Inflammatory macrophage (primary cell): ENCODE data around the gene TSPAN11.

Source experiments
- DNase-seq, 2 donors: peaks; one replicate each; pipeline ENCODE4 v3.0.0-alpha.2; 2020 to 2022

TSPAN11 gene

DNA sequence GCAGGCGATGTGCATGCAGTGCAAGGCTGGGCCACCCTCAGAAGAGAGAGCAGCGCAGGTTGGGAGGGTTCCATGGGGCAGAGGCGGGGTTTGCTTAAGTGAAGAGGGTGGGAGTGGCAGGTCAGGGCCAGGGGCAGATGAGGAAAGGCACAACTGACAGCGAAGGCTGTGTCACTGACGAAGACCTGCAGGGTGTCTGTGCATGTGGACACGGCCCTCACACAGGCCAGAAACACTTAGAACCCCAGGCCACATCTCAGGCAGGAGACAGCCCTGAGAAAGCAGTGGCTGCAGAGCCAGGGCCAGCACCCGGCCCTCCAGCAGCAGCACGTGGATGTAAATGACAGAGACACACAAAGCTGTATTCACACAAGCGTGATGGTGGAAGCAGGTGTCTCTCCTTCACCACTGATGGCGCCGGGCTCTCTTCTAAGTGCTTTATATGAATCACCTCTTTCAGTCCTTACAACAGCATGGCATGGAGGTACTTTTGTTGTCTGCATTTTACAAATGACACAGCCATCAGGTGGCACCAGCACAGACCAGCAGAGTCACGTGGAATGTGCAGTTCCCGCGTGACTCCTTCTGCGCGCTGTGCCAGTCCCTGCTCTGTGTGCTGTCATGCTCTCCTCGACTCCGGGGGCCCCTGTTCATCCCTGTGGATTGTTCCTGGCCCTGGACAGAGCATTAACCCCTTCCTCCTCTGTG, 54.6 kb downstream of the TSPAN11 start:
- no peak for DNase-seq

DNA sequence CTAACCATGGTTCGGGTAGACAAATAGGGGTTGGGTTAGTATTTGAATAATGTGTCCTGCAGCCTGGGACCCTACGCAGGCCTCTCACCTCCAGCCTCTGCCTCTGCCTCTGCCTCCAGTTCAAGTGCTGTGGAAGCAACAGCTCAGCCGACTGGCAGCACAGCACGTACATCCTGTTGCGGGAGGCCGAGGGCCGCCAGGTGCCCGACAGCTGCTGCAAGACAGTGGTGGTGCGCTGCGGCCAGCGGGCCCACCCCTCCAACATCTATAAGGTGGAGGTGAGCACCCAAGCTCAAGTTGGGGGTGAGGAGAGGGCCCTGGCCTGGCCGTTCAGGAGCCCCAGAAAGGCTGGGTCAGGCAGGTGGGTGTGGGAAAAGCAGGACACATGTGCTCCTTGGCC, 55.9 kb downstream of the TSPAN11 start:
- no peak for DNase-seq

DNA sequence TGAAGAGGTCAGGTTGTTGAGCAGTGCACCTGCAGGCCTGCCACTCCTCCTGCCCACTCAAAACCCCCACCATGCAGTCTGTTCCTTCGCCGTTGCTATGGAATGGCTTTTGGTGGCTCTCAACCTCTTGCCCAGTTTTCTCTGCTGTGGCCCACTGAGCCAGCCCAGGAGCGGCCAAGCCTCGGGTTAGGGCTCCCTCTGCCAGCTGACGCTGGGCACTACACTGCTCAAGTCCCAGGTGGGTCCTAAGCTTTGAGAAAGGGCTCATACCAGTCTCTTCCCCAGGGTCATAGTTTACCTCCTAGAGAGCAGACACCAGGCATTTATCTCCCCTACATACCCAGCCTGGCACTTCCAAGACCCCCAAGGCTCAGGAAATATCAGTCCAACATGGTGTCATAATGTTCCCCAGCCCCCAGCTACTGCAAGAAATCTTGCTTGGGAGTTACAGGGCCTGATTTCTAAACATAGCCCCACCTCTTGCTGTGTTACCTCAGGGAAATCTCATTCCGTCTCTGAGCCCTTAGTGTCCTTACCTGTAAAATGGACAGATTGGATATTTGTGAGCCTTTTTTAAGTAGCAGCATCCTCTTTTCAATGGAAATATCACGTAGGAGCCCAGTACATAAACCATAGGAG, 59.4 kb downstream of the TSPAN11 start:
- peak in 1 of 2 donors; percentile 25 for DNase-seq

DNA sequence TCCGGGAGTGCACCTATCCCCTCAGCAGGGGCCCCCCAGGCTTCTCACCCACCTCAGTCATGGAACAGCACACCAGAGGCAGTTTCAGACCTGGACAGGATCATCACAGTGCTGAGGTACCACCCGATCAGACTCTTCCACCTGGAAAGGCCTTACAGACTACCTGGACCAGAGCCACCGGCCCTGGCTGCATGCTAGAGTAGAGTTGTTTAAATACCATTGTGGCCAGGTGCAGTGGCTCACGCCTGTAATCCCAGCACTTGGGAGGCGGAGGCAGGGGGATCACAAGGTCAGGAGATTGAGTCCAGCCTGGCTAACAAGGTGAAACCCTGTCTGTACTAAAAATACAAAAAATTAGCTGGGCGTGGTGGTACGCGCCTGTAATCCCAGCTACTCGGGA, 61.5 kb downstream of the TSPAN11 start:
- DNase-seq: no peak

DNA sequence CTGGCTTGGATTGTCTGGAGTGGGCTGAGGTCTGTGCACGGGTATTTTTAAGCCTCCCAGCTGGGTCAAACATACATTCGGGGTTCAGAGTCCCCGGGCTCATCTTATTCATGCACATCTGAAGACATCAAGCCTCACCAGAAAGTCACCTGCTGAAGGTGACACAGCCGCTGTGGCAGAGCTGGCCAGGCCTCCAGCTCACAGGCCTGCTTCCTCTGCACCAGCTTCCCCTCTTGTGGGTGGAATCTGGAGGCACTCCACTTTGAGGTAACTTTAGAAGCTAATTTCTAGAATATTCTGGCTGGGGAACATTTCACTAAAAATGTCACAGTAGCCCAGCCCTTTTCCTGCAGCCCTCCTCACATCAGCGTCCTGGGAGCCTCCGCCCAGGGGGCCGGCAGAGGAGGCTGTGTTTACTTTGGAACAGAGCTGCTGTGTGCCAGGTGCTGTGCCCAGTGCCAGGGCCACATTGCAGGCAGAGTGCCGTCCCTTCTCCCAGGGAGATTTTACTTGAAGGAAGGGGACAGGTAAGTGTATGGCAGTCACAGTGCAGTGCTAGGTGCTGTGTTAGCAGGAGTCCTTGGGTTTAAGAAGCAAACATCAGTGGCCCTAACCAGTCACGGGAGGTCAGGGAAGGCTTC, 62.2 kb downstream of the TSPAN11 start:
- peak in 1 of 2 donors; percentile 3 for DNase-seq

DNA sequence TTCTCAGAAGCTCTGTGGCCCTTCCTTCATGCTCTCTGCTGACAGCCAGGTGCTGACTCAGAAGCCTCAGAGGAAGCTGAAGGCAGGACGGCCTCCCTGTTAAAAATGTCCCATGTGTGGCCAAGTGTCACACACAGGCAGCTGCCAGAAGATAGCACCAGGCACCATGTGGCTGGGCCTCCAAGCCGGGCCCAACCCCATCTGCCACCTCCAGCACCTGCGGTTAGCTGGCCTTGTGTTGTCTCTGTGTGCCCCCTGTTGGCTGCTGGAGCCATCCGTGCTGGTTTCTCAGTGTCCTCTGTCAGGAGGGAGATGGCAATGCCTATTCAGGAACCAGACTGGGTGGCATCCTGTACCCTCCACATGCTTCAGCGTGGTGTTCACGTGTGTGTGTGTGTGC, 63.2 kb downstream of the TSPAN11 start:
- peak in 1 of 2 donors; percentile 2 for DNase-seq

DNA sequence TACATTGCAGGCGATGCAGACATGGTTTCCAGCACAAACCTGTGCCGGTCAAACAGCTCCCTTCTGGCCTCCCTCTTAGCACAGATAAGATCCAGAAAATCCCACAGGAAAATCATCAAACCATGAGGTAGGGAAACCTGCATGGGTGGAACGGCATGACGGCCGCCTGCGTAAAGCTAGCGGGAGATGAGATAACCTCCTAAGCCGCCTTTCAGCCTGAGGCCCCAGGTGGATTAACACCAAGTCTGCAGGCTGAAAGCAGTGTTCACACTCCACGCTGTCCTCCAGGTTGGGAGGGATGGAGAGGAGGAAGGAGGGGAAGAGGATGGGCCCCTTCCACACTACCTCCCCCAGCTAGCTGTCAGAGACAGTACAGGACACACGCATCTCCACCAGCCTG, 63.8 kb downstream of the TSPAN11 start:
- no peak for DNase-seq

DNA sequence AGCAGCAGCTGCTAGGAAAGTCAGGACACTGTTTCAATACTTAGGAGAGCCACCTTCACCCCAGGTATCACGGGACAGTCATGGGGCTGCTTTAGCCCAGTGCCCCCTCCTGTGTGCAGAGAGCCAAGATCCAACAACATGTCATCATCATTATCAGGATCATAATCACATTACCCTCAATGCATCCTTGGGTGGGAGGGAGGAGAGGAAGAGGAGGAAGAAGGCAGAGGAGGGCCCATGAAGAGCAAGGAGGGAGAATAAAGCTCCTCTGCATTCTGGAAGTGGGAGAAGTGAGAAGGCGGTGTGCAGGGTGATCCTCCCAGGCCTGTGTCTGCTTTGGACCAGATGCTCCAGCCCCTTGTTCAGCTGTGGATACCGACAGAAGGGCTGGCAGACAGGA, 64.2 kb downstream of the TSPAN11 start:
- DNase-seq: no peak

DNA sequence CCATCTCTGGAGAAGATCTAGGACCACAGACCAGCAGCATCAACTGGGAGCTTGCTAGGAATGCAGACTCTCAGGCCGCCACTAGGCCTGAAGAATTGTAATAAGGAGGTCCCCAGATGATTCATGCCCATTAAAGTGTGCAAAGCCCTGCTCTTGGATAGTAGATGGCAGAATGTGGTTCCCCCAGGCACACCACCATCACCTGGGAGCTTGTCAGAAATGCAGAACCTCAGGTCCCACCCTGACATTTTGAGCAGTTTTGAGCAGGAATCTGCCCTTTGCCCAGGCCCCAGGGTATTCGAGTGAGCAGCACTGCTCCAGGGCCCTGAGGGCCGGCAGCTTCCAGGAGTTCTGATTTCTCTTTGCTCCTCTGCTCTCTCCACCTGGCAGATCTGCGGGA, 64.9 kb downstream of the TSPAN11 start:
- no peak for DNase-seq

DNA sequence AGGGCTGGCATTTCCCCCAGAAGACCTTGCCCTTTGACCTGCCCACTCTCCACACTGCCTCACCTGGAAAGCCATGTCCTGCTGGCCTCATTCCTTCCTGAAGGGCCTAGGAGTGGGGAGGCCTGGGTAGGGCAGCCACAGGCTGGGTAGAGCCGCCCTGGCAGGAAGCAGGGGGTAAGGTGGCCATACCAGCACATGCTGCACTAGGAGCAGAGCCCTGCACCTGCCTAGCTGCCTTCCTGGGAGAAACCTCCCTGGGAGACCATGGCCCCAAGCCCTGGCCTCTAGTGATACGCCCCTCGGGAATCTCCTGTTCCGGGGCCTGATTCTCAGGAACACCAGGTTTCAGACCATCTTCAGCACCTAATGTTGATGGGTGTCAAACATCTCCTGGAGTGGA, 65.8 kb downstream of the TSPAN11 start:
- DNase-seq: no peak

DNA sequence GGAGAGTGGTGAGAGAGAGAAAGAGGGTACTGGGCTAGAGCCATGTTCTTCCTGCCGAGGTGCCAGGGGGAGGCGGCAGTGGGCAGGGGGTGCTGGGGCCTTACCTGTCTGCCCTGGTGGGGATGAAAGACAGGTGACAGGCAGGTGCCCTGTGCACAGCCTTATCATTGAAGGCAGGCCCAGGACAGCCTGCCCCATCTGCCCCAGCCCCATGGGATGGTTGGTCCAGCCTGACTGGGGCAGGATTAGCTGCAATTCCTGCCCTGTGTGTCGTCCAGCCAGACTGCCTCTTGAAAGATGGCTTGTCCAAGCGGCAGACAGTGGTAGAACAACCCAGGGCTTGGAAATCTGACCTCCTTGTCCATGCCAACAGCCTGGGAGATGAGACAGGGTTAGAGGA, 67.2 kb downstream of the TSPAN11 start:
- no peak for DNase-seq

DNA sequence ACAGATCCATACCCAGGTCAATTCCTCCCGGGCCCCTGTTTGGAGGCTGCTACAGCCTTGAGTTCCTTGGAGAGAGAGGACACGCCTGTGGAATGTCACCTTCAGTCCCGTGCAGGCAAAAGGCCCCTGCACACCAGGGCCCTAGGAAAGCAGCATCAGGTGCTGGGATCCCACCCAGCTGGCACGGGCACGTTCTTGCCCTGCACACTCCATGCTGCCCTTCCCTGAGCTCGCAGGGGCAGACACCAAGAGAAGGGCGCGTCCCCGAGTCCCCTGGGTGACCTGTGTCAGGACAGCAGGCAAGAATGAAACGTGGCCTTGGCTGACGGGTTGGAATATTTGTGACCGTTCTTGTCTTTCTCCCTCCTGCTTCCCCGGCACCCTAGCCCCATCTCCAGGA, 67.7 kb downstream of the TSPAN11 start:
- no peak for DNase-seq

DNA sequence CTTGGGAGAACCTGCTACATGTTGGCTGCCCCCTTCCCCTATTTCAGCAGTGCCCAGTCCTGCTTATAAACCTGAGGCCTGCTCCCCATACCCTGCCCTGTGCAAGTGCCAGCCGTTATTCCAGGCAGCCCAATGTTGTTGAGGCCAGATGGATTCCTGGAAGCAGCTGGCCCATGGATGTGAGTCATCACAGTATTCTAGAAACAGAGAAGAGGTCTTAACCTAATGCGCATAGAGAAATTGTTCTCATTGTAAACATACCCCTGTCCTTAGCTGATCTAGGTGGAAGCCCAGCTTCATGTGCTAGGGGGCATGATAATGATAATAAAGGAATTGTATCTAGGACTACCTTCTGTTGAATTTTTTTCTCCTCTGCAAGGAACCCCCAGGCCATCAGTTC, 69.7 kb downstream of the TSPAN11 start:
- DNase-seq: no peak

DNA sequence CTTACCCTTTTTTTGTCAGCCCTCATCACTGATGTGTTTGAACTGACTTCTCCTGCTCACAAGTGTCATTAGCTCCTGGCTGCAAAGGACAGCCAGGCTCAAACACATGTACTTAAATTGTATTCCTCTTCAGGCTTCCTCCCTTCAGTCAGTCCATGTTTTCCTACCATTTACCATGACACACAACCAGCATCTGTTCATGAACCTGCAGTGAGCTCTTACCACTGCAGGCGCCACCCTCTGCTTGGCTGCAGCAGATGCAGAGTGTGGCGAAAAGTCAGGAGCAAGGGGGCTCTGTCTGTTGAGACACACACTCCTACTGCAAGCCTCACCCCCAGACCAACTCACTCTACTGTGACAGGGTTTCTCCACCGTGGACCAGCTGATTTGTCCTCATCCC, 70.2 kb downstream of the TSPAN11 start:
- DNase-seq: no peak

DNA sequence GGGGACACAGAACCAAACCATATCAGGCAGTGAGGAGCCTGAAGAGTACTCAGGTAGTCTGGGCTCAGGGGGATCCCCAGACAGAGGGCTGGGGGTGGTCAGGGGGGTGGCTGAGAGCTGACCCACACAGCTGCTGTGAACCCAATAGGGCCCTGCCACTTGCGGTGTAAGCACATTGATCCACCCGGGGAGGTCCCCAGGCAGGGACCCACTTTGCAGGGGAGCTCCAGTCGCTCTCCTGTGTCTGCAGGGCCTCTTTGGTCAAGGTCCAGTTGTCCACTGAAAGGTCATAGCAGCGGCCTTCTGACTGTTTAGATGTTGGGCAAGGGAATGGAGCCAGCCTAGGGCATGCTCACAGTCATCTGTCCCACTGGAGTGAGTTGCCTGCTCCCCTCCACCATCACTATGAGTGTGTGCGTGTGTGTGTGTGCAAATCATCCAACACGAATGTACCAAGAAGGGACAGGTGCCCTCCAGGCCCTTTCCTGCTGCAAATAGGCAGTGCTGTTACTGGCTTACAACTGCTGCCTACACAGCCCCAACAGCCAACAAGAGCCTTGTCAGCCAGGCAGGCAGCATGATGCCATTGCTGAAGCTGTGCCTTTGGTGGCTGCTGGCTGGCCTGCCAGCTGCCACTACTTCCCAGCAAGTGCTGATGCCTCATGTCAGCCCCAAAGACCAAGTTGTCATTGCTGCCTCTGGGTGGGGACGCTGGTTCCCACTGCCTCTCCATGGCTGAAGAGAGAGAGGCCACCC, 71.3 kb downstream of the TSPAN11 start:
- no peak for DNase-seq

DNA sequence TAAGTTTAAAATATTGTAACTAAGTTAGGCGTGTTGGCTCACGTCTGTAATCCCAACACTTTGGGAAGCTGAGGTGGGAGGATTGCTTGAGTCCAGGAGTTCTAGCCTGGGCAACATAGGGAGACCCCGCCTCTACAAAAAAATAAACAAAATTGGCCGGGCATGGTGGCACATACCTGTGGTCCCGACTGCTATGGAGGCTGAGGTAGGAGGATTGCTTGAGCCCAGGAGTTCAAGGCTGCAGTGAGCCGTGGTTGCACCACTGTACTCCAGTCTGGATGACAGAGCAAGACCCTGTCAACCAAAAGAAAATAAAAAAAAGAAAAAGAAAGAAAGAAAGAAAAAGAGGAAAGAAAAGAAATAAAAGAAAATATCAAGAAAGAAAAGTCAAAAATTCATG, 72.5 kb downstream of the TSPAN11 start:
- DNase-seq: no peak

DNA sequence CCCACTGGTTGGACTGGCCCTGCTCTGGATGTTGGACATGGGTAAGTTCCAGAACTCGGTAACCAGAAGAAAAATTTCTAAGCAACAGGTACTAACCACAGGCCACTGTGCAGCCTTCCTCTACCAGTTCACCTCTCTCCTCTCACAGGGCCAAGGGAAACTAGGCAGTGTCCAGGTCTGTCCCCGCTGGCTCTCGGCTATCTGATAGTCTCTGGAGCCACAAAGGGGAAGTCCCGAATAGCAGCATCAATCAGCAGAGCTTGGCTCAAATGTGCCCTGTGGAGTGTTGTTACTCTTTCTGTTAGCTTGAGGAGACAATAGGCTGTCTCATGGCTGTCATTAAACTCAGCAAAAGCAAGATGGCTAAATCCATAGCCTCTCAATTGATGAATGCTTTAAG, 73.2 kb downstream of the TSPAN11 start:
- DNase-seq: no peak

DNA sequence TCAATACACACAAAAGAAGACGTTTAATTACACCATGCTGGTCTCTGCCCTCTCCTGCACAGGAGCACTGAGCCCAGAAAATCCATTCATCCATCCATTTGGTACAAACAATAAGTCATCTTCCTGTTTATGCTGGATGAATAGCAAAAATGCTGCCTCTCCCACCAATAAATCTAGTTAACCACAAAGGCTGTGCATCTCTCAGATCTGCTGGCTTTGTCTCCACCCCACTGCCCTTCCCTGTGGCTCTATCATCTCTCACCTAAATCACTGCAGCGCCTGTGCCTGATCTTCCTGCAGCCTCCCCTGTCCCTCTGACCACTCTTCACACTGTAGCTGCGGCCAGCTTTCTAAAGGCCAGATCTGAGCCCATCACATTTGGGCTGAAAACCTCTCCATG, 74.2 kb downstream of the TSPAN11 start:
- DNase-seq: no peak

DNA sequence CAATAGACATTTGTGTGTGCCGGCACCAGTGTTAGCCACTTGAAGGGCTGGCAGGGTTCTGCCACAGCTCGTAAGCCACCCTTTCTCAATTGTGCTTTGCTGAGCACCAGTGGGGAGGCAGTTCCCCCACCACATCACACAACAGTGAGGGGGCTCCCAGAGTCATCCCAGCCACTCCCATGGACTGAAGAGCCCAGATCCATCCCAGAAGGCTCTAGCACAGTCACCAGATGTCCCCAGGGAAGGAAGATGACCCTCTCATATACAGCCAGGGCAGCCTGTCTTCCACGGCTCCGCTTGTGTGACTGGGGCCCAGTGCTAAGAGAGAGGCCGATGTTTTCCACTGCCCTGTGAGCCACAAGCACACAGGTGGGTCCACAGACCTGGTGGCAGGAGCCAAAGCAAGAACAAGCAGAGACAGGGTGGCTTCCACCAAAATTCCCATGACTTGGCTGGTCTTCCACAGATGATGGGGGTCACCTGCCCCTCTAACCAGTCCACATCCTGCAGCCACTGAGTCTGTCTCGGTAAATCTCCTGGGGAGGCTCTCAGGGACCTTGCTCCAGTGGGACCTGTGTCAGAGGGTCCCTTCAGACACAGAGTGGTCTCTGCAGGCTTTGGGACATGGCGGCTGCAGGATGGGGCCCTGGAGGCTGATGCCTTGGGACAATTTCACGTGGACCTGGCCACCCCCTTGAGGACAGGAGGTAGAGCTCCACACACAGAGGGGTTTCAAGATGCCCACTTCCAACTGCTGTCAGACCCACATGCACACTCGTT, 75.2 kb downstream of the TSPAN11 start:
- DNase-seq: no peak

DNA sequence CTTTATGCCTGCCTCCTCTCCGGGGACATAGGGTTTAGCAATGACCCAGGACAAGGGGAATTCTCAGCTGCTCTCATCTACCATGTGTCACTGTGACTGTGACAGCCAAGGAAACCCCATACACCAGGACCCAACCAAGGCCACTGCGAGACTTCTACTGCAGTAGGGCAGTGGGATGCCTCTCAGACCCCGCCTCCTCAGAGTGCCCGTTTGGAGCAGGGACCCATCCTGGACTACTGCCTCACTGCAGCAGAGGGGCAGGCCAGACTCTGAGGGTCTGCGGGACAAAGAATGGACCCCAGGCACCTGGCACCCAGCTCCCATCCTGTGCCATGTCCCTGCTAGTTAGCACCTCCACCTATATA, 75.8 kb downstream of the TSPAN11 start:
- DNase-seq: no peak

DNA sequence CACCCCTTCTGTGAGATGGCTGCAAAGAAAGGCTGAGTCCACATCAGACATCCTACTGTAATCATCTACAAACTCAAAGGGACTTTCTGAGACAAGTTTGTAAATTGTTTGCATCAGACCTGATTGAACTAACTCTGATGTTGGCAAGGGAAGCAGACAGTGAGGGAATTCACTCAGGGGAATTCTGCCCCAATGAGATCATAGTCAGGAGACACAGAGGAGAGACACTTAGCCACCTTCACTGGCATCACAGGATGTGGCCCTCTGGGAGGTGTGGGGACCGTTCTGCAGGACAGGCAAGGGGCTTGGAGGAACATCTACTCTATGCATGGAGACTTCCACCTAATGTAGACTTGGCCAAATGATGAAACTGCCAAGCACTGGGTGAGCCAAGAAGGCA, 76.5 kb downstream of the TSPAN11 start:
- peak in 1 of 2 donors; percentile 7 for DNase-seq

DNA sequence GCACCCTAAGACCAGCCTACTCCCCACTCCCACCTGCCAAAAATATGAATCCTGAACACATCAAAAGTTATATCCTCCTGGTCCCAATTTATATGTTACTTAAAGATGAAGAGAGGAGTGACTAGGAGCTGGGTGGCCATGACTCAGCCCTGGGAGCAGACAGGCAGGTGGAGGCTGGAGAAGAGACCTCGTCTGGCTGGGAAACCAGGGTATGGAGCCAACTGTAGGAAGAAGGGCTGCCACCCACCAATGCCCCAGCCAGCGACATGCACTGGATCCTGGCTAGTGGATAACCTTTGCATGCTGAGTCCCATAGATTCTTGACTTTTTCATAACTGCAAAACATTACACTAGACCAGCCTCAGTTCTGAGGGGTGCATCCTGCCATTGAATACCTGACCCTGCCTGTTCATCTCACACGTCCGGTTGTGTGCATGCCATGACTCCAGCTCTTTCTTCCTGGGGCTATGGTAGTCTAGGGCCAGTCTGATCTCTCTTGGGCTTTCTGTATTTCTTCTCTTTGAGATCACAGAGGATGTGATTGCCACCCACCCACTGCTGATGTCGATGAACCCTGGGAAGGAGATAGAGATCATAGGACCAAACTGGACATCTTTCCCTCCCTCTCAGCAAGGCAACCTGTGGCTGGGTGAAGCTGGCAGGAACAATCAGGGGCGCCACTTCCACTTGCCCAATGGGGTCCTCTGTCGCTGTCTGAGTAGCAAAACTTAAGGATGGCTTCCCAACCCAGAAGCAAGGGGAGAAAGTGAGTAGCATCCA, 77.5 kb downstream of the TSPAN11 start:
- no peak for DNase-seq
